Neuronal stem cell (in vitro differentiated cells): Measurements from ENCODE around the gene KCTD19.

Source experiments
- DNase-seq: peaks from one replicate; pipeline ENCODE4 v3.0.0-alpha.2; 2013; ENCODE audit warnings: low spot score
- H2AFZ ChIP-seq: one replicate; pipeline ENCODE4 v1.6.1; 2013; ENCODE audit warnings: mild to moderate bottlenecking, low read length, inconsistent platforms
- H2AK5ac ChIP-seq: 2 replicates; pipeline ENCODE4 v1.6.1; 2013; ENCODE audit warnings: low read depth, mild to moderate bottlenecking, inconsistent platforms, low read length, moderate library complexity, mixed read lengths
- H2BK120ac ChIP-seq: 2 replicates; pipeline ENCODE4 v1.6.1; 2013; ENCODE audit warnings: low read depth, mild to moderate bottlenecking, inconsistent platforms, low read length, moderate library complexity, mixed read lengths
- H2BK12ac ChIP-seq: one replicate; pipeline ENCODE4 v1.6.1; 2013; ENCODE audit warnings: low read length, inconsistent platforms
- H2BK15ac ChIP-seq: 2 replicates; pipeline ENCODE4 v1.6.1; 2013; ENCODE audit warnings: mild to moderate bottlenecking, low read length, inconsistent platforms, mixed read lengths
- H2BK5ac ChIP-seq: one replicate; pipeline ENCODE4 v1.6.1; 2013; ENCODE audit warnings: inconsistent platforms, mild to moderate bottlenecking, low read length, moderate library complexity
- H3K14ac ChIP-seq: one replicate; pipeline ENCODE4 v1.6.1; 2013; ENCODE audit warnings: low read length, inconsistent platforms
- H3K18ac ChIP-seq: 2 replicates; pipeline ENCODE4 v1.6.1; 2013; ENCODE audit warnings: low read length, inconsistent platforms
- H3K23ac ChIP-seq: 2 replicates; pipeline ENCODE4 v1.6.1; 2013; ENCODE audit warnings: low read depth, mild to moderate bottlenecking, mixed read lengths, low read length, inconsistent platforms; ENCODE audit not compliant: poor library complexity
- H3K27ac ChIP-seq: replicated peaks from 3 replicates; pipeline ENCODE4 v1.5.1; 2013; ENCODE audit warnings: low read length, inconsistent platforms
- H3K27me3 ChIP-seq, 3 experiments: 2 replicates each; pipeline ENCODE4 v1.6.1; 2013; ENCODE audit warnings: low read length in 3 of 3, mild to moderate bottlenecking in 2 of 3, inconsistent platforms in 1 of 3, low read depth in 1 of 3, mixed read lengths in 1 of 3, moderate library complexity in 1 of 3; ENCODE audit not compliant: control insufficient read depth in 3 of 3, insufficient read depth in 3 of 3
- H3K36me3 ChIP-seq, 2 donors: replicated peaks in 1 of 2; 2 replicates each; pipeline ENCODE4 v1.6.1; 2013; ENCODE audit warnings: low read length in 2 of 2; ENCODE audit not compliant: control insufficient read depth in 2 of 2, insufficient read depth in 2 of 2
- H3K4ac ChIP-seq: 2 replicates; pipeline ENCODE4 v1.6.1; 2013; ENCODE audit warnings: inconsistent platforms, mild to moderate bottlenecking, low read length, moderate library complexity
- H3K4me1 ChIP-seq, 2 donors: 1 replicate in 1 of 2; 2 replicates in 1 of 2; pipeline ENCODE4 v1.6.1; 2013; ENCODE audit warnings: low read length in 2 of 2, low read depth in 1 of 2; ENCODE audit not compliant: control insufficient read depth in 2 of 2, insufficient read depth in 1 of 2
- H3K4me2 ChIP-seq: one replicate; pipeline ENCODE4 v1.6.1; 2013; ENCODE audit warnings: mild to moderate bottlenecking, low read length, inconsistent platforms; ENCODE audit not compliant: insufficient read depth, poor library complexity, severe bottlenecking
- H3K4me3 ChIP-seq, 2 donors: 2 replicates each; pipeline ENCODE4 v1.5.1; 2013; ENCODE audit warnings: low read length in 2 of 2, mild to moderate bottlenecking in 2 of 2, inconsistent platforms in 1 of 2, moderate library complexity in 1 of 2
- H3K79me1 ChIP-seq: one replicate; pipeline ENCODE4 v1.6.1; 2013; ENCODE audit warnings: low read depth, mild to moderate bottlenecking, inconsistent platforms, low read length, moderate library complexity
- H3K9ac ChIP-seq: one replicate; pipeline ENCODE4 v1.6.1; 2013; ENCODE audit warnings: mild to moderate bottlenecking, low read depth, low read length, inconsistent platforms; ENCODE audit not compliant: poor library complexity
- H3K9me3 ChIP-seq, 2 donors: replicated peaks in 1 of 2; 2 replicates each; pipeline versions ENCODE3 to v1.6.1; 2013; ENCODE audit warnings: low read length in 2 of 2, mild to moderate bottlenecking in 2 of 2, inconsistent platforms in 1 of 2, low read depth in 1 of 2, mixed read lengths in 1 of 2, moderate library complexity in 1 of 2; ENCODE audit not compliant: control insufficient read depth in 2 of 2, insufficient read depth in 1 of 2
- H4K8ac ChIP-seq: one replicate; pipeline ENCODE4 v1.6.1; 2013; ENCODE audit warnings: low read depth, mild to moderate bottlenecking, inconsistent platforms, low read length, moderate library complexity
- H4K91ac ChIP-seq: one replicate; pipeline ENCODE4 v1.6.1; 2013; ENCODE audit warnings: low read length, low read depth, mild to moderate bottlenecking, inconsistent platforms; ENCODE audit not compliant: poor library complexity
- WGBS, 2 donors: extraction: QIAGEN DNeasy Blood & Tissue Kit; methylation state at CpG; one replicate each; pipeline ENCODE4 v1.1.7; 2013; ENCODE audit warnings: missing lambda C conversion rate in 2 of 2, mixed read lengths in 1 of 2; ENCODE audit not compliant: insufficient read length in 2 of 2, insufficient replicate concordance in 1 of 2; ENCODE audit errors: extremely low coverage in 2 of 2; 5-methylcytosine and 5-hydroxymethylcytosine counted together

KCTD19 gene

DNA sequence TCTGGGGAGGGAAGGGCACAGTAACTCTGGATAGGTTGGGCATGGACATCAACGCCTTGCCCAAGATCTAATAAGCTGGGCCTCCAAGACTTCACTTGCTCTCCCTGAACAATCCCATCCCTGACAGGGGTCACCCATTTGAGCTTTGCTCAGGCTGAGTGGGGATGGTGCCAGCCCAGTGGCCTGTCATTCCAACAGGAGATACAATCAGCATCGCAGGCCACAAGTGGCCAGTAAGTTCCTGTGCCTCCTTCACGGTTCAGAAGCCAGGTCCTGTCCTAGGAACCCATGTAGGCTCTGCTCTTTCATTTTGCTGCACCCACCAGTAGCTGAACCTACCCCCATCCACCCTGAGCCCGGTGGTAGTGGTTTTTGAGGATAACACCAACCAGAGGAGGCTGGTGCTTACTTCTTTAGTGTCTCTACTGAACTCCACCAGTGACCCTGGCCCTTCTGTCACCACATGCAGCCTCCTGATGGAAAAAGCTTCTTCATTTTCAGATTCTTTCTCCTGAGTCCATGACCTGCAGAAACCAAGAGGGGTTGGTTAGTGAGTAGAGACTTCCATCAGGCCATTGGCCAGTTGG lies 32.3 kb downstream of the KCTD19 start:
- Histone ChIP-seq H4K8ac (no peak overlapping the region), H3K4me3 (no peak overlapping the region), H3K4ac (no peak overlapping the region), H3K14ac (no peak overlapping the region), H3K4me1 (peaks cover 0 to 1% of the 10 kb centered on the region in 2 donors), H2BK120ac (no peak overlapping the region), H2AFZ (no peak overlapping the region), H3K27me3 (peaks cover 0 to 52% (median 0%) of the 10 kb centered on the region in 3 experiments), H3K9me3 (no peaks in the 10 kb centered on the region), H2BK12ac (no peak overlapping the region), H3K23ac (no peak overlapping the region), H3K27ac (no peak overlapping the region), H3K9ac (no peak overlapping the region), H3K4me2 (no peak overlapping the region), H2AK5ac (no peak overlapping the region), H4K91ac (peak overlapping the region; percentile 22), H3K36me3 (no peaks in the 10 kb centered on the region), H2BK5ac (no peak overlapping the region), H2BK15ac (no peak overlapping the region), H3K79me1 (no peaks in the 10 kb centered on the region), H3K18ac (no peak overlapping the region)
- WGBS, 2 donors: no CpG with 5 or more reads among the region's 4 CpGs
- no peak for DNase-seq

DNA sequence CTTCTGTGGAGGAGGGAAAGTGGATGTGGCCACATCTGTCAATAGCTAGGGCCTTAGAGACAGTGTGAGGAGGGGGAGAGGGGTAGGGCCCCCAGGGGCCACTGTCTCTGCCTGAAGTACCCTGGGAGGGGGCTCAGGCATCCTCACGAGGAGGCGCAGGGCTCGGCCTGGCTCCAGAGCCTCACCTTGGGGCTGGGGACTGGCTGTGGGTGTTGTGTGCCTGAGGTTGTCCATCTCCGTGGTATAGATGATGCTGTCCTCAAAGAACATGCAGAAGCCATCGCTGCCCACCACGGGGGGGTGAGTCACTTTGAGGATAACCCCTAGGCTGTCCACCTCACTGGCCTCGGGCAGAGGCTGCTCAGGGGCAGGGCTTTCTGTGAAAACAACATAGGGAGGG lies 35.1 kb downstream of the KCTD19 start:
- Histone ChIP-seq H3K36me3 (no peaks in the 10 kb centered on the region), H4K91ac (no peak overlapping the region), H3K14ac (no peak overlapping the region), H3K4me1 (peaks cover 0 to 1% of the 10 kb centered on the region in 2 donors), H3K27ac (no peak overlapping the region), H3K18ac (peak overlapping the region; percentile 36), H2AFZ (no peak overlapping the region), H3K79me1 (no peaks in the 10 kb centered on the region), H3K4me3 (no peak overlapping the region), H2BK5ac (no peak overlapping the region), H2BK120ac (no peak overlapping the region), H2BK15ac (no peak overlapping the region), H3K4me2 (no peak overlapping the region), H3K27me3 (peaks cover 0 to 48% (median 0%) of the 10 kb centered on the region in 3 experiments), H3K4ac (no peak overlapping the region), H4K8ac (no peak overlapping the region), H2BK12ac (no peak overlapping the region), H3K9me3 (no peaks in the 10 kb centered on the region), H3K9ac (no peak overlapping the region), H3K23ac (no peak overlapping the region), H2AK5ac (no peak overlapping the region)
- no CpG with 5 or more reads among the region's 7 CpGs for WGBS, 2 donors
- no peak for DNase-seq

DNA sequence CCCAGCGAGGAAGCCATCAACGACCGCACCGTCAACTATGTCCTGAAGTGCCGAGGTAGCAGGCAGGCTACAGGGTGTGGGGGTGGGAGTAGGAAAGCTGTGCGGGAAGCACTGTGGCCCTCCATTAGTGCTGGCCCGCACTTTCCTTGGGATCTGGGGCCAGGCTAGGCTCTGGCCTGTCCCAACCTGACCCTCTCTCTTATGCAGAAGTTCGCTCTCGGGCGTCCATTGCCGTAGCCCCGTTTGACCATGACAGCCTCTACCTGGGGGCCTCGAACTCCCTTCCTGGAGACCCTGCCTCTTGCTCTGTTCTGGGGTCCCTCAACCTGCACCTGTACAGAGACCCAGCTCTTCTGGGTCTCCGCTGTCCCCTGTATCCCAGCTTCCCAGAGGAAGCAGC lies 38.6 kb downstream of the KCTD19 start:
- no peak overlapping the region for H3K14ac ChIP-seq
- no peaks in the 10 kb centered on the region for H3K9me3 ChIP-seq
- no peaks in the 10 kb centered on the region for H3K79me1 ChIP-seq
- DNase-seq: no peak
- H3K27ac ChIP-seq: no peak overlapping the region
- no peak overlapping the region for H4K8ac ChIP-seq
- no peaks in the 10 kb centered on the region for H3K36me3 ChIP-seq
- H2BK12ac ChIP-seq: no peak overlapping the region
- no CpG with 5 or more reads among the region's 14 CpGs for WGBS, 2 donors
- no peak overlapping the region for H2BK15ac ChIP-seq
- no peak overlapping the region for H2AK5ac ChIP-seq
- no peaks in the 10 kb centered on the region for H3K4me1 ChIP-seq
- H4K91ac ChIP-seq: no peak overlapping the region
- H2AFZ ChIP-seq: no peak overlapping the region
- H3K4ac ChIP-seq: no peak overlapping the region
- peak overlapping the region; percentile 3 for H3K9ac ChIP-seq
- peak overlapping the region; percentile 25 for H3K23ac ChIP-seq
- no peak overlapping the region for H2BK5ac ChIP-seq
- H3K27me3 ChIP-seq: peaks cover 0 to 35% (median 0%) of the 10 kb centered on the region in 3 experiments
- H3K4me3 ChIP-seq: no peak overlapping the region
- no peak overlapping the region for H2BK120ac ChIP-seq
- no peak overlapping the region for H3K4me2 ChIP-seq
- no peak overlapping the region for H3K18ac ChIP-seq

DNA sequence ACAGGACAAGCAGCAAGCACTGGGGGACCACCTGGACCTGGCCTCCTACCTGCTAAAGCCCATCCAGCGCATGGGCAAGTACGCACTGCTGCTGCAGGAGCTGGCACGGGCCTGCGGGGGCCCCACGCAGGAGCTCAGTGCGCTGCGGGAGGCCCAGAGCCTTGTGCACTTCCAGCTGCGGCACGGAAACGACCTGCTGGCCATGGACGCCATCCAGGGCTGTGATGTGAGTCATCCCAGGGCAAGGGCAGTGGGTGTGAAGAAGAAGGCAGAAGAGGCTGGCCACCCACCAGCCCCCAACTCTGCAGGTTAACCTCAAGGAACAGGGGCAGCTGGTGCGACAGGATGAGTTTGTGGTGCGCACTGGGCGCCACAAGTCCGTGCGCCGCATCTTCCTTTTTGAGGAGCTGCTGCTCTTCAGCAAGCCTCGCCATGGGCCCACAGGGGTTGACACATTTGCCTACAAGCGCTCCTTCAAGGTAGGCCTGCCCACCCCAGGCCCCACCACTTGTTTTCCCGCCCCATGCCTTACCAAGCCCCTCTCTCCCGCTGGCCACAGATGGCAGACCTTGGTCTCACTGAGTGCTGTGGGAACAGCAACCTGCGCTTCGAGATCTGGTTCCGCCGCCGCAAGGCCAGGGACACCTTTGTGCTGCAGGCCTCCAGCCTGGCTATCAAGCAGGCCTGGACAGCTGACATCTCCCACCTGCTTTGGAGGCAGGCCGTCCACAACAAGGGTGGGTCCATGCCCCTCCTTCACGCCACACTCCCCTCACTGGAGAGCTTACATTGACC lies 39.9 kb downstream of the KCTD19 start:
- Histone ChIP-seq H2BK12ac (no peak overlapping the region), H2BK5ac (no peak overlapping the region), H3K4me2 (no peak overlapping the region), H3K4me3 (no peak overlapping the region), H3K79me1 (no peaks in the 10 kb centered on the region), H2AK5ac (no peak overlapping the region), H3K9me3 (no peaks in the 10 kb centered on the region), H3K27me3 (peaks cover 0 to 42% (median 0%) of the 10 kb centered on the region in 3 experiments), H3K4ac (no peak overlapping the region), H3K27ac (no peak overlapping the region), H3K9ac (peak overlapping the region; percentile 79), H4K8ac (peak overlapping the region; percentile 54), H2BK120ac (no peak overlapping the region), H2BK15ac (no peak overlapping the region), H3K23ac (peak overlapping the region; percentile 40), H3K18ac (no peak overlapping the region), H3K36me3 (no peaks in the 10 kb centered on the region), H3K4me1 (no peaks in the 10 kb centered on the region), H3K14ac (no peak overlapping the region), H2AFZ (no peak overlapping the region), H4K91ac (no peak overlapping the region)
- WGBS, 2 donors: no CpG with 5 or more reads among the region's 28 CpGs
- no peak for DNase-seq
